Inferior parietal cortex (tissue), 1 donor: ENCODE results near the gene MPZL3.

Source experiments
- DNase-seq: peaks from one replicate; pipeline ENCODE4 v3.0.0-alpha.2; 2016; ENCODE audit errors: extremely low spot score

Gene MPZL3

GRCh38 chr11:118264569-118265465 lies 12.7 kb upstream of the MPZL3 start:
- DNase-seq, result no peak

- no peak for DNase-seq
Measured at GRCh38 chr11:118263695-118264568, 11.8 kb upstream of the MPZL3 start, which contains the start of gene MPZL2. MPZL2 (minus strand) TSS chr11:118264297; CDS start chr11:118264153, 144 bp downstream.

GRCh38 chr11:118263112-118263511 lies 10.9 kb upstream of the MPZL3 start:
- DNase-seq, result no peak

- no peak for DNase-seq
Measured at GRCh38 chr11:118260353-118260752, 8.2 kb upstream of the MPZL3 start.

- DNase-seq, result no peak
Measured at GRCh38 chr11:118259138-118259537, 7.0 kb upstream of the MPZL3 start.

GRCh38 chr11:118258410-118258809 lies 6.2 kb upstream of the MPZL3 start:
- no peak for DNase-seq

GRCh38 chr11:118252688-118253087 lies 523 bp upstream of the MPZL3 start:
- DNase-seq, result no peak

GRCh38 chr11:118247041-118247440 lies 5.1 kb downstream of the MPZL3 start:
- DNase-seq, result no peak

- no peak for DNase-seq
Measured at GRCh38 chr11:118245936-118246562, 6.1 kb downstream of the MPZL3 start.

- no peak for DNase-seq
Measured at GRCh38 chr11:118243993-118244762, 8.0 kb downstream of the MPZL3 start.

- no peak for DNase-seq
Measured at GRCh38 chr11:118243161-118243560, 9.0 kb downstream of the MPZL3 start.

- no peak for DNase-seq
Measured at GRCh38 chr11:118241764-118242098, 10.4 kb downstream of the MPZL3 start.

GRCh38 chr11:118240999-118241763 lies 11.0 kb downstream of the MPZL3 start:
- peak; percentile 29 for DNase-seq

- DNase-seq, result no peak
Measured at GRCh38 chr11:118239509-118240205, 12.5 kb downstream of the MPZL3 start.

- no peak for DNase-seq
Measured at GRCh38 chr11:118238929-118239328, 13.2 kb downstream of the MPZL3 start.

GRCh38 chr11:118238421-118238820 lies 13.7 kb downstream of the MPZL3 start:
- no peak for DNase-seq

- DNase-seq, result no peak
Measured at GRCh38 chr11:118236170-118236569, 16.0 kb downstream of the MPZL3 start.

GRCh38 chr11:118234833-118235232 lies 17.3 kb downstream of the MPZL3 start:
- no peak for DNase-seq

GRCh38 chr11:118233850-118234249 lies 18.3 kb downstream of the MPZL3 start:
- DNase-seq, result no peak

- DNase-seq, result no peak
Measured at GRCh38 chr11:118233377-118233776, 18.8 kb downstream of the MPZL3 start.
